Nephron (organoid): Measurements from ENCODE around the gene PTPRU.

ENCODE experiments used
- H3K27ac Mint-ChIP-seq, 3 experiments: 2 replicates each; pipeline ENCODE4 v1.8.0; 2020; ENCODE audit warnings: mixed read lengths in 3 of 3, mild to moderate bottlenecking in 2 of 3, moderate library complexity in 1 of 3
- H3K27me3 Mint-ChIP-seq: 2 replicates; pipeline ENCODE4 v1.8.0; 2021; ENCODE audit warnings: low read depth, mild to moderate bottlenecking, moderate library complexity, mixed read lengths
- H3K36me3 Mint-ChIP-seq: 2 replicates; pipeline ENCODE4 v1.8.0; 2020; ENCODE audit warnings: low read depth, mixed read lengths
- H3K4me1 Mint-ChIP-seq: 2 replicates; pipeline ENCODE4 v1.8.0; 2020; ENCODE audit warnings: mixed read lengths
- H3K4me3 Mint-ChIP-seq, 3 experiments: 2 replicates each; pipeline ENCODE4 v1.8.0; 2020; ENCODE audit warnings: mild to moderate bottlenecking in 3 of 3, mixed read lengths in 3 of 3, moderate library complexity in 2 of 3
- H3K9me3 Mint-ChIP-seq: 2 replicates; pipeline ENCODE4 v1.8.0; 2020; ENCODE audit warnings: mixed read lengths
- TF ChIP-seq, protein P1 (sequence below), 3 experiments: fragments of 200-600 bp; sonication (generic); IDR thresholded peaks; one replicate each; pipeline ENCODE4 v1.5.0; 2021; ENCODE audit warnings: antibody characterized with exemption in 3 of 3; ENCODE audit not compliant: unreplicated experiment in 3 of 3

The PTPRU gene

DNA sequence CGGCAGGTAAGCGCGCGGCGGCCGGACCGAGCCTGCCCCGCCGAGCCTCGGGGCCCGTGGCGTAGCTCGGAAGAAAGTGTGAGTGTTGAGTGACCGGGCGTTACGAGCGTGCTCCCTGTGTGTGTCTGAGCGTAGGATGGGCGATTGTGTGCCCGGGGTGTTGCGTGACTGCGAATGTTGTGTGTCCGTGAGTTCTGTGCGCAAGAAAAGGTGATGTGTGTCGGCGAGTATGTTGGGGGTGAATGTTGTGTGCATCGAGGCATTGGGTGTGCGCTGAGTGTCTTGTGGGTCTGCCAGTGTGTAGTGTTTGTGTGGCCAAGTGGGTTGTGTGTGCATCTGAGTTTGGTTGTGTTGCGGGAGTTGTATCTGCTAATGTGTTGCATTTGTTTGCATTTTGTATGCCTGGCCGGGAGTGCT is 398 bp downstream of the PTPRU start:
- H3K36me3 Mint-ChIP-seq, result no peaks in the 10 kb centered on the region
- peak overlapping the region; percentile 54 to 81 (median 75) for H3K27ac Mint-ChIP-seq
- H3K4me1 Mint-ChIP-seq, result peaks cover 40% of the 10 kb centered on the region
- no peaks in the 10 kb centered on the region for H3K9me3 Mint-ChIP-seq
- H3K27me3 Mint-ChIP-seq, result peaks cover 37% of the 10 kb centered on the region
- peak overlapping the region; percentile 86 to 95 (median 92) for H3K4me3 Mint-ChIP-seq
- TF ChIP-seq, protein P1, sequence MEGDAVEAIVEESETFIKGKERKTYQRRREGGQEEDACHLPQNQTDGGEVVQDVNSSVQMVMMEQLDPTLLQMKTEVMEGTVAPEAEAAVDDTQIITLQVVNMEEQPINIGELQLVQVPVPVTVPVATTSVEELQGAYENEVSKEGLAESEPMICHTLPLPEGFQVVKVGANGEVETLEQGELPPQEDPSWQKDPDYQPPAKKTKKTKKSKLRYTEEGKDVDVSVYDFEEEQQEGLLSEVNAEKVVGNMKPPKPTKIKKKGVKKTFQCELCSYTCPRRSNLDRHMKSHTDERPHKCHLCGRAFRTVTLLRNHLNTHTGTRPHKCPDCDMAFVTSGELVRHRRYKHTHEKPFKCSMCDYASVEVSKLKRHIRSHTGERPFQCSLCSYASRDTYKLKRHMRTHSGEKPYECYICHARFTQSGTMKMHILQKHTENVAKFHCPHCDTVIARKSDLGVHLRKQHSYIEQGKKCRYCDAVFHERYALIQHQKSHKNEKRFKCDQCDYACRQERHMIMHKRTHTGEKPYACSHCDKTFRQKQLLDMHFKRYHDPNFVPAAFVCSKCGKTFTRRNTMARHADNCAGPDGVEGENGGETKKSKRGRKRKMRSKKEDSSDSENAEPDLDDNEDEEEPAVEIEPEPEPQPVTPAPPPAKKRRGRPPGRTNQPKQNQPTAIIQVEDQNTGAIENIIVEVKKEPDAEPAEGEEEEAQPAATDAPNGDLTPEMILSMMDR (IDR thresholded peaks at IDR 0.05; ENCODE audit: unreplicated experiment in 3 of 3), result no peak

DNA sequence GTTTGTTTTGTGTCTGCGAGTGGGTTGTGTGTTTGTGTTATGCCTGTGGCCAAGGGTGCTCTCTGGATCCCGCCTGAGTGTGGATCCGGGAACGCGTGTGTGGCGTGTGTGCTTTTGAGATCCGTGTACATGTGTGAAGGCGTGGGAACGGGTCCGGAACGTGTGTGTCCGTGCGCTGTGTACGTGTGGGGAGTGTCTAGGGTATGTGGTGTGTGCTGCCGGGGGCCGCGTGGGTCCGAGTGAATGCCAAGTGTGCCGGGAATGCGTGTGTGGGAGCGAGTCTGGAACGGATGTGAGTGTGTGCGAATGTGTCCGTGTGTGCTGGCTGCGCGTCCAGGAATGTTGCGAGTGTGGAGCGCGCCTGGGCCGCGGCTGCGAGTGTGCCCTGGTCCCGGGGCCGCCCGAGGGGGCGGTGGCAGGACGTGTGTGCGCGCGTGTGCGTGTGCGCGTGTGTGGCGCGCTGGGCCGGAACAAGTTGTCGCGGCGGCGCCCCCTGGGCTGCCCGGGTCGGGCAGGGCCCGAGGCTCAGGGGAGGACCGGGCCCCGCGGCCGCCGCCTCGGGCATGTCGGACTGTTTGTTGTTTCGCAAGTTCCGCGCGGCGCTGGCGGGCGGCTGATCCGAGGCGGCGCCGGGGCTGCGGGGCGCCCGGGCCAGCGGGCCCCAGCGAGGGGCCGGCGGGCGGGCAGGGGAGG is 953 bp downstream of the PTPRU start:
- peaks cover 37% of the 10 kb centered on the region for H3K27me3 Mint-ChIP-seq
- peak overlapping the region; percentile 86 to 95 (median 92) for H3K4me3 Mint-ChIP-seq

DNA sequence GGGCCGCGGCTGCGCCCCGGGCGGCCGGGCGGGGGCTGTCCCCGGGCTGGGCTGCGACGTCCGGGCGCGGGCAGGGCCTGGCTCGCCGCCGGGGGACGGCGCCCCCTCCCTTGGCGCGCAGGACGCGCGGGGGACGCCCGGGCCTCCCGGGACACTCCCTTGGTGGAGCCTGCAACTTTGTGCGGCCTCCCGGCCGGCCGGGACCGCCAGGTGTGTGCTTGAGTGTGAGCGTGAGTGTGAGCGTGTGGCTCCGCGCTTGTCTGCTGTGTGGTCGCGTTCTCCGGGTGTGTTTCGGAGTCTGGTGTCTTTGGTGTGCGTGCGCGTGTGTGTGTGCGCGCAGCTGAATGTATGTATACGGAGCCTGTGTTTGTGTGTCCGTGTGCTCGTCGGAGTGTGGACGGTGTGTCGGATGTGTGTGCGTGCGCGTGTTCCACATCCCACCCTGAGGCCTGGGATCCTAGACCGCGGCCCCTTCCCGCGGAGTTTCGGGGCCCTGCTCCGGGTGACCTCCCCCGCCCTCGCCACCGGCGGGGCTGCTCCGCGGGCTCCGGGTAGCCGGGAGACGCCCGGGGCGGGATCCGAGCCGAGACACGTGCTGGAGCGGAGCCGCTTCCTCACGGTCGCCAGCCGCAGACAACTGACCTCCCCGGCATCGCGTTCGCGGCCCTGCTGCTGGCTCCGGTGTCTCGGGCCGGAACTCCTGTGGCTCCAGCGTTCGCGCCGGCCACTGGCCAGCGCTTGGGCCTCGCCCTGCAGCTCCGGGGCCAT is 1.7 kb downstream of the PTPRU start:
- peaks cover 40% of the 10 kb centered on the region for H3K4me1 Mint-ChIP-seq
- H3K27me3 Mint-ChIP-seq, result peaks cover 37% of the 10 kb centered on the region
- H3K27ac Mint-ChIP-seq, result peak overlapping the region in 2 of 3 experiments; percentile 82 to 83
- H3K36me3 Mint-ChIP-seq, result no peaks in the 10 kb centered on the region
- H3K9me3 Mint-ChIP-seq, result no peaks in the 10 kb centered on the region
- TF ChIP-seq, protein P1 (IDR thresholded peaks at IDR 0.05; ENCODE audit: unreplicated experiment in 3 of 3), result no peak
- H3K4me3 Mint-ChIP-seq, result peak overlapping the region; percentile 87 to 95 (median 93)

More for the DNA sequence above, 953 bp downstream of the PTPRU start:
- Mint-ChIP-seq H3K36me3 (no peaks in the 10 kb centered on the region), H3K9me3 (no peaks in the 10 kb centered on the region), H3K4me1 (peaks cover 40% of the 10 kb centered on the region), H3K27ac (peak overlapping the region; percentile 54 to 81 (median 75))
- TF ChIP-seq, protein P1 (IDR thresholded peaks at IDR 0.05; ENCODE audit: unreplicated experiment in 3 of 3), result no peak

DNA sequence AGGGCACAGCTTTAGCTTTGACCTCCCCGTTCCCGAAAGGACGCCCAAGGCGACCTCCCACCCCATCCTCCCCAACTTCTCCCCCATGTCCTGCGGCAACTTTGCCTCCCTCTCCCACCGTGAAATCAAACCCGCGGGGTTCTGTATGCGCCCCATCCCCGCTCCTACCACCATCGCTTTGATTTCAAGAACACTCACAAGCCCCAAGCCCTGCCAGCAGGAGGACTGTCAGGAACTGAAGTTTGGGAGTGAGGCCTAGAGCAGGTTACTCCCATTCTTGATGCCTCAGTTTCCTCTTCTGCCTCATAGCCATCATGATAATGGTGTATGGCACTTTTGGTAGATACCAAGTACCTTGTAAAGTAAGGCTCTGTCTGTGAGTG is 2.3 kb downstream of the PTPRU start:
- Mint-ChIP-seq H3K27me3 (peaks cover 37% of the 10 kb centered on the region), H3K4me1 (peaks cover 40% of the 10 kb centered on the region), H3K27ac (peak overlapping the region; percentile 17 to 79 (median 54)), H3K9me3 (no peaks in the 10 kb centered on the region), H3K36me3 (no peaks in the 10 kb centered on the region), H3K4me3 (peak overlapping the region; percentile 85 to 88 (median 88))
- TF ChIP-seq, protein P1 (IDR thresholded peaks at IDR 0.05; ENCODE audit: unreplicated experiment in 3 of 3), result no peak

DNA sequence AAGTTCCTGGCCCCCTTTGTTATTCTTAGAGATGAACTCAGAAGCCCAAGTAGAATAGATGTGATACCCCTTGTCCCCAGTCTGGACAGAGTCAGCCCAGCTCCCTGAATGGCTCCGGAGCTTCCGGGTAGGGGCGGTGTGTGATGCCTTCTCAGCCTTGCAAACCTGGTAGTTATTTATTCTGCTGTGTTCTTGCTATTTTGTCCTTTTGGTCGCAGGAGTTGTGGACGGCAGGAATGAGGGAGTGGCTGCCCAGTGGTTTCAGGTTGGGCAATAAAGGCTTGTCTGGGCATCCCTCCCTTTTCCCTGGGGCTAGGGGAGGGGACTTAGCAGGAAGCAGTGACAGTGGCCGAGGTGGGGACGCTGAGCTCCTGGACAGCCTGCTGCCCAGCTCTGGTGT is 2.8 kb downstream of the PTPRU start:
- H3K4me1 Mint-ChIP-seq, result peaks cover 40% of the 10 kb centered on the region
- peak overlapping the region; percentile 85 to 88 (median 88) for H3K4me3 Mint-ChIP-seq
- peaks cover 37% of the 10 kb centered on the region for H3K27me3 Mint-ChIP-seq
- H3K27ac Mint-ChIP-seq, result peak overlapping the region; percentile 17 to 79 (median 54)
- H3K9me3 Mint-ChIP-seq, result no peaks in the 10 kb centered on the region
- TF ChIP-seq, protein P1 (IDR thresholded peaks at IDR 0.05; ENCODE audit: unreplicated experiment in 3 of 3), result no peak
- H3K36me3 Mint-ChIP-seq, result no peaks in the 10 kb centered on the region
